SK-N-SH (cell line): ENCODE measurements around the gene MYO10. TPM values are rescaled to one million over a fixed set of nuclear protein-coding genes. Genes with fewer than 3 reads are reported as not detected.
"Not testable (repeated sequence)": the region's sequence is repeated elsewhere in the genome, so short reads cannot be mapped to it uniquely, and the experiment has no call there.

Source experiments
- CTCF ChIA-PET: fragments of 300-600, 350-600 bp; formaldehyde crosslinking; extraction: SDS; loops from one replicate; lab custom pipeline; 2021; lab: Yijun Ruan, JAX
- POLR2A ChIA-PET: fragments of 350-600 bp; sonication (Branson Sonifier 250); formaldehyde crosslinking; extraction: SDS; loops from one replicate; lab custom pipeline; 2020; ENCODE audit warnings: antibody characterized with exemption, inconsistent platforms; lab: Yijun Ruan, JAX
- DNase-seq: peaks from one replicate; pipeline ENCODE4 v3.0.0; 2012
- H2AFZ ChIP-seq: fragments of 200-600 bp; sonication (generic); 2 replicates; pipeline ENCODE4 v1.8.1; 2016; ENCODE audit warnings: antibody characterized with exemption, mild to moderate bottlenecking, low read depth
- H3F3A ChIP-seq: fragments of 200-600 bp; sonication (generic); replicated peaks from 2 replicates; pipeline ENCODE3; 2016; ENCODE audit warnings: antibody characterized with exemption, mild to moderate bottlenecking; ENCODE audit not compliant: insufficient read depth
- H3K27ac ChIP-seq, 2 experiments: fragments of 200-500 bp in 1 of 2; fragments of 200-600 bp in 1 of 2; sonication (Bioruptor generic) in 1 of 2; sonication (generic), shearing (Covaris generic) in 1 of 2; 2 replicates each; pipeline versions ENCODE4 v1.5.1 to v1.6.1; 2014 to 2016; ENCODE audit warnings: low read depth in 2 of 2, inconsistent platforms in 1 of 2, low read length in 1 of 2, mild to moderate bottlenecking in 1 of 2, mixed read lengths in 1 of 2
- H3K27me3 ChIP-seq: fragments of 200-600 bp; sonication (generic), shearing (Covaris generic); 2 replicates; pipeline ENCODE4 v1.6.1; 2016; ENCODE audit warnings: mixed run types; ENCODE audit not compliant: insufficient read depth
- H3K36me3 ChIP-seq, 2 experiments: fragments of 200-500 bp in 1 of 2; fragments of 200-600 bp in 1 of 2; sonication (Bioruptor generic) in 1 of 2; sonication (generic) in 1 of 2; replicated peaks in 1 of 2; 2 replicates each; pipeline versions ENCODE3 to v1.5.1; 2014 to 2016; ENCODE audit warnings: low read length in 1 of 2, mild to moderate bottlenecking in 1 of 2; ENCODE audit not compliant: insufficient read depth in 2 of 2, control insufficient read depth in 1 of 2
- H3K4me1 ChIP-seq, 2 experiments: fragments of 200-500 bp in 1 of 2; fragments of 200-600 bp in 1 of 2; sonication (Bioruptor generic) in 1 of 2; sonication (generic), shearing (Covaris generic) in 1 of 2; 2 replicates each; pipeline versions ENCODE4 v1.5.1 to v1.6.1; 2014 to 2016; ENCODE audit warnings: low read depth in 1 of 2, low read length in 1 of 2, mixed run types in 1 of 2; ENCODE audit not compliant: insufficient read depth in 2 of 2, control insufficient read depth in 1 of 2
- H3K4me2 ChIP-seq: fragments of 200-600 bp; sonication (generic), shearing (Covaris generic); 2 replicates; pipeline ENCODE4 v1.6.1; 2017; ENCODE audit warnings: mixed run types
- H3K4me3 ChIP-seq, 2 experiments: fragments of 200-500 bp in 1 of 2; fragments of 200-600 bp in 1 of 2; sonication (Bioruptor generic) in 1 of 2; sonication (generic), shearing (Covaris generic) in 1 of 2; 2 replicates each; pipeline versions ENCODE4 v1.5.1 to v1.8.1; 2014 to 2016; ENCODE audit warnings: low read depth in 2 of 2, inconsistent platforms in 1 of 2, low read length in 1 of 2, mild to moderate bottlenecking in 1 of 2, mixed read lengths in 1 of 2, moderate library complexity in 1 of 2
- H3K79me2 ChIP-seq: fragments of 200-600 bp; sonication (generic); 2 replicates; pipeline ENCODE4 v1.8.1; 2017; ENCODE audit warnings: mild to moderate bottlenecking; ENCODE audit not compliant: insufficient read depth
- H3K9ac ChIP-seq: fragments of 200-600 bp; sonication (generic); 2 replicates; pipeline ENCODE4 v1.6.1; 2017; ENCODE audit warnings: mixed run types
- H3K9me2 ChIP-seq: fragments of 200-600 bp; sonication (generic); 2 replicates; pipeline ENCODE4 v1.6.1; 2017; ENCODE audit warnings: mixed run types
- H3K9me3 ChIP-seq: fragments of 200-600 bp; sonication (generic); 2 replicates; pipeline ENCODE4 v1.6.1; 2017; ENCODE audit warnings: mixed run types, mild to moderate bottlenecking, moderate library complexity
- H4K20me1 ChIP-seq: fragments of 200-600 bp; sonication (generic); 2 replicates; pipeline ENCODE4 v1.6.1; 2017; ENCODE audit warnings: mild to moderate bottlenecking, mixed run types; ENCODE audit not compliant: insufficient read depth
- CHD2 ChIP-seq: fragments of 150-350 bp; IDR thresholded peaks from 2 replicates; pipeline ENCODE4 v1.6.1; 2018; ENCODE audit warnings: low read length; ENCODE audit not compliant: partially characterized antibody
- MXI1 ChIP-seq: IDR thresholded peaks from 2 replicates; pipeline ENCODE4 v1.6.1; 2012; ENCODE audit warnings: mild to moderate bottlenecking, low read depth, low read length, improper control_type of control experiment
- PBX3 ChIP-seq: IDR thresholded peaks from 2 replicates; pipeline ENCODE4; 2012
- RCOR1 ChIP-seq: fragments of 150-350 bp; IDR thresholded peaks from 2 replicates; pipeline ENCODE4 v1.6.1; 2017; ENCODE audit warnings: antibody characterized with exemption, low read length
- SIN3A ChIP-seq: IDR thresholded peaks from 2 replicates; pipeline ENCODE4 v1.6.1; 2012; ENCODE audit warnings: low read depth, mild to moderate bottlenecking, low read length, moderate library complexity, borderline replicate concordance
- TAF1 ChIP-seq: IDR thresholded peaks from 2 replicates; pipeline ENCODE4 v1.6.1; 2012; ENCODE audit warnings: low read depth, mild to moderate bottlenecking, low read length, moderate library complexity, borderline replicate concordance
- ZBTB33 ChIP-seq: IDR thresholded peaks from 2 replicates; pipeline ENCODE4 v1.4.0; 2012; ENCODE audit warnings: low read depth, borderline replicate concordance
- WGBS: methylation state at CpG from one replicate; pipeline ENCODE4 v1.1.6; 2017; ENCODE audit warnings: low lambda C conversion rate; 5-methylcytosine and 5-hydroxymethylcytosine counted together
- polyA plus RNA-seq, 3 experiments: library from polyadenylated mRNA; depleted of rRNA; stranded (reverse); fragments of >200 nt; gene quantifications; 2 replicates each; pipeline ENCODE4 v1.2.3, GENCODE V29; 2012

MYO10 gene
- polyA plus RNA-seq, 1 of the 3 experiments (the other 2 are of a cell fraction) = 8.1 TPM

- H3K9me2 ChIP-seq, H3K4me1 ChIP-seq, H2AFZ ChIP-seq, DNase-seq, H3K4me3 ChIP-seq, H3K27ac ChIP-seq, H3K27me3 ChIP-seq, H3K9ac ChIP-seq, POLR2A ChIA-PET, H3K4me2 ChIP-seq, H3K9me3 ChIP-seq: not testable (repeated sequence)
- Histone ChIP-seq H3F3A (peaks cover 14% of the 10 kb centered on the region), H3K79me2 (peaks cover 79% of the 10 kb centered on the region), H3K36me3 (peaks cover 0 to 32% of the 10 kb centered on the region in 2 experiments), H4K20me1 (peaks cover 16% of the 10 kb centered on the region; the same call in 1 of the 2 replicates)
- WGBS = 90% methylated on average over 5 of the region's 23 CpGs
- CTCF ChIA-PET = interaction anchor here (0.8 kb wide), 1 partner anchor 73 kb away, joined by 3 read pairs; no protein-coding TSS in a partner anchor
These were observed 218.1 kb downstream of the MYO10 start for GRCh38 chr5:16718036-16718435.

GRCh38 chr5:16713386-16713928 lies 222.6 kb downstream of the MYO10 start:
- WGBS = 53% methylated on average over 10 of the region's 14 CpGs
- H3K9me2 ChIP-seq = no peaks in the 10 kb centered on the region
- no peaks in the 10 kb centered on the region for H3K9me3 ChIP-seq
- peak overlapping the region; percentile 29; the same call in 1 of the 2 replicates for H3K4me2 ChIP-seq
- DNase-seq = peak; percentile 82
- TF ChIP-seq MXI1 (no peak), CHD2 (no peak), ZBTB33 (no peak), RCOR1 (0 out of 2 replicates have a peak, but pooled peaks have one; percentile 3), PBX3 (no peak)
- POLR2A ChIA-PET = interaction anchor here (0.6 kb wide), 1 partner anchor 22 kb away, joined by 3 read pairs; no protein-coding TSS in a partner anchor
- no peaks in the 10 kb centered on the region for H3K27me3 ChIP-seq
- peaks cover 54% of the 10 kb centered on the region for H3K79me2 ChIP-seq
- H3K36me3 ChIP-seq = peaks cover 14 to 39% of the 10 kb centered on the region in 2 experiments
- H4K20me1 ChIP-seq = peaks cover 16% of the 10 kb centered on the region
- no peak overlapping the region for H2AFZ ChIP-seq
- CTCF ChIA-PET = interaction anchor here (0.6 to 1.7 kb wide), 6 partner anchors 8 to 478 kb away, joined by 3 to 4 read pairs (median 3); no protein-coding TSS in a partner anchor
- no peak overlapping the region for H3K9ac ChIP-seq
- peaks cover 7 to 13% of the 10 kb centered on the region in 2 experiments; a peak in 2 of 4 replicates for H3K4me1 ChIP-seq
- peak overlapping the region in 1 of 2 experiments; percentile 21; a peak in 1 of 4 replicates for H3K27ac ChIP-seq
- no peak overlapping the region; a peak in 1 of 4 replicates for H3K4me3 ChIP-seq
- peaks cover 8% of the 10 kb centered on the region for H3F3A ChIP-seq

GRCh38 chr5:16712620-16713019 lies 223.5 kb downstream of the MYO10 start:
- Histone ChIP-seq H3K4me3 (no peak overlapping the region), H3K27ac (peak overlapping the region in 1 of 2 experiments; percentile 21; a peak in 1 of 4 replicates), H3K9ac (no peak overlapping the region), H3K4me1 (peaks cover 7 to 13% of the 10 kb centered on the region in 2 experiments; a peak in 2 of 4 replicates), H3K27me3 (no peaks in the 10 kb centered on the region), H3F3A (peaks cover 10% of the 10 kb centered on the region), H2AFZ (no peak overlapping the region), H3K9me2 (no peaks in the 10 kb centered on the region), H3K9me3 (no peaks in the 10 kb centered on the region), H3K4me2 (no peak overlapping the region), H4K20me1 (peaks cover 16% of the 10 kb centered on the region), H3K36me3 (peaks cover 15 to 47% of the 10 kb centered on the region in 2 experiments), H3K79me2 (peaks cover 58% of the 10 kb centered on the region)
- ChIA-PET POLR2A (interaction anchor here (0.6 kb wide), 1 partner anchor 21 kb away, joined by 3 read pairs; no protein-coding TSS in a partner anchor), CTCF (interaction anchor here (0.8 to 1.6 kb wide), 4 partner anchors 29 to 478 kb away, joined by 3 to 4 read pairs (median 3); no protein-coding TSS in a partner anchor)
- TF ChIP-seq SIN3A (no peak), TAF1 (no peak)
- 66% methylated on average over 2 of the region's 2 CpGs for WGBS
- no peak for DNase-seq
